NCI-H446 (cell line): Measurements from ENCODE around the gene TNFRSF18.

ENCODE experiments used
- DNase-seq, 2 experiments: peaks; one replicate each; lab custom pipeline; 2025; lab: John Stamatoyannopoulos, UW

TNFRSF18 gene

GRCh38 chr1:1240822-1241587 is 34.6 kb upstream of the TNFRSF18 start:
- no peak for DNase-seq

DNA sequence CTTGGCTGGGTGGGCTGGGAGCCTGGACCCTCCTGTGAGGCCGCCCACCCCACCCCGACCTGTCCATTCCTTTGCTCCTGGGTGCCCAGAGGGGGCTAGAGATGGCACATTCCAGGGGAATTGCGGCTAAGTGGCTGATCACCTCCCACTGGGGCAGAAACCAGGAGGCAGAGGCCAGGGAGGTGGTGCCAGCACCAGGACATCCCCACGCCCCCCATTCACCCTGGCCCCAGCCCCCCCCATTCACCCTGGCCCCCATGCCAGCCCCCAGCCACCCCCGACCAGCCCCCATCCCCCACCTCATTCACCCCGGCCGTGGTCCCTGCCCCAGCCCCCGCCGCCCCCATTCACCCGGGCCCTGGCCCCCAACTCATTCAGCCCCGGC is 33.9 kb upstream of the TNFRSF18 start:
- DNase-seq = no peak

- no peak for DNase-seq
These were observed 33.4 kb upstream of the TNFRSF18 start for GRCh38 chr1:1239614-1240347.

DNA sequence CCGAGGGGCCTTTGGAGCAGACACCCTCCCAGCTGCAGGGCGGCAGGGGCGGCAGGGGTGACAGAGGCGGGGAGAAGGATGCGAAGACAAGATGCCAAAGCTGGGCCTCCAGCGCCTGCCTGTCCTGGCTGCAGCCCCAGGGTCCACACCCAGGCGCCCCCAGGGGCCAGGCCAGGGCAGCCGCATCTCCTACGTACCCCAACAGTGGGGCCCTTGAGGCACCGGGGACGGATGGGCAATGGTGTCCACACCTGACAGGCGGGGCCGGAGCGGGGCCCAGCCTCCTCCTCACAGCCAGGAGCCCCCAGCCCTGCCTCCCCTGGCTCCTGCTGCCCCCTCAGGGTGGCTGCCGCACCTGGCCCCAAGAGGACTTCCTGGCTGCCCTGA is 32.8 kb upstream of the TNFRSF18 start:
- no peak for DNase-seq

- DNase-seq = no peak
These were observed 32.3 kb upstream of the TNFRSF18 start for GRCh38 chr1:1238702-1239178.

DNA sequence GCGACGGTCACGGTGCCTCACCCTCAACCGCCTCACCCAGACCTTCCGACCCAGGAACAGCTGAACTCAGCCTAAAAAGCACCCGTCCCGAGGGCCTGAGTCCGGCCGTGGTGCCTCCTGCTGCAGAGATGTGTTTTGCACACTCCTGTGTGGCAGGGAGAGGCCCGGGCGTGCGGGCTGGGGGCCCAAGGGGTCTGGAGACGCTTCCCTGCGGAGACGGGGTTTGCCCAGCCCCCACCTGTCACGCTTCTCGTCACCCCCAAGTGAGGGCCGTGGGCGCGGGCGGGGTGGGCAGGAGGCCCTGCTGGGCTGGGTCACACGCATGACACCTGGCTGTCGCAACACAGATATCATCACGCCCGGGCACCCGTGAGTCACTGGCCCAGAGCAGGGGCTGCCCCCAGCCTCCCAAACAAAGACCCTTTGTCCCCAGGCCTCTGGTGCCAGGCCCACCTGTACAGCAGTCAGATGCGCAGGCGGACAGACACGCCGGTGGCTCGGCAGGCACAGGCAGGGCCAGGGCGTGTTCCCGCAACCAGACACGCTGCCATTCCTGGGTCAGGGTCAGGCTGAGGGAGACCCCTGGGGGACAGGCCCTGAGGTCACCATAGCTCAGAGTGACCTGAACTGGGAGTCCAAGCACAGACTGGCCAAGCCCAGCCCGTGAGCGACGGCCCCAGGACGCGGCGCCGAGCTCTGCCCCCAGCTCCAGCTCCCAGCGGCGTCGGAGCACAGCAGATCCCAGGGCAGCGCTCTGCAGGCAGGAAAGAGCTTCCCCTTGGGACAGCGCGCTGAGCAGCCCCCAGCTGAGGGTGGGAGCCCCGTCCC is 31.7 kb upstream of the TNFRSF18 start:
- DNase-seq = no peak

DNA sequence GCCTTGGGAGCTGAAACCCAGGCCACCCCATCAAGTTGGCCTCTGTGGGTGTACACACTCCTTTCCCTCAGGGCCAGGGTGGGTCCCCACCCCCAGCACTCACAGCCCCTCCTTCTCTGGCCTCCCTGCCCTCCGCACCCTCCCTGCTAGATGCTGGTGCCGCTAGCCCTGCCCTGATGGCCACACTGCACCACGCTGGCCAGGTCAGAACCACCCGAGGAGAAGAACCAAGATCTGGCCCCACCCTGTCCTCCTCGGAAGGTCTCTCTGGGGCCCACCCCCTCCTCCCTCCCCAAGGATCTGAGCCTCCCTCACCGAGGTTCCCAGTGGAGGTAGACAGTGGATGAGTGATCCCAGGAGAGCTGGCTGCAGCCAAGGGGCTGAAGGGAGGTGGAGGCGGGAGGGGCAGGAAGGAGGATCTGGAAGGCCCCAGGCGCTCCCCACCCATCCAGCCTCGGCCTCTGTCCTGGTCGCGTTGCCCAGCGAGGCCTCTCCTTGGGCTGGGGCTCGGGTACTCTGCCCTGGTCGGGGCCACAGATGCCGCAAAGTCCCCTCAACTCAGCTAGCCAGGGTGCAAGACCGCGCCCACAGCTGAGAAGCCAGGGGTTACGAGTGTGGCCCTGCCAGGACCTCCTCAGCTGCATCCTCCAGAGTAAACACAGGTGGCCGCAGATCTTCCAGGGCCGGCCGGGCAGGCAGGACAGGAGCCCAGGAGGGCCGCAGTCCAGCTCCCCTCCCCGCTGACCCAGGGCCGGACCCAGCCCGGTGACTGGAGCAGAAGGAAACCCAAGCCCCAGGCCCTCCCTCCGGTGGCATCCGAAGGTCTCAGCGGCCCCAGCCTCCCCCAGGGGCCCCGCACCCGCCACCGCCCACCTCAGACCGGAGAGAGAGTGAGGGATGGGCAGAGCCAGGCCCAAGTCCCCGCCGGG is 30.8 kb upstream of the TNFRSF18 start:
- no peak for DNase-seq

DNA sequence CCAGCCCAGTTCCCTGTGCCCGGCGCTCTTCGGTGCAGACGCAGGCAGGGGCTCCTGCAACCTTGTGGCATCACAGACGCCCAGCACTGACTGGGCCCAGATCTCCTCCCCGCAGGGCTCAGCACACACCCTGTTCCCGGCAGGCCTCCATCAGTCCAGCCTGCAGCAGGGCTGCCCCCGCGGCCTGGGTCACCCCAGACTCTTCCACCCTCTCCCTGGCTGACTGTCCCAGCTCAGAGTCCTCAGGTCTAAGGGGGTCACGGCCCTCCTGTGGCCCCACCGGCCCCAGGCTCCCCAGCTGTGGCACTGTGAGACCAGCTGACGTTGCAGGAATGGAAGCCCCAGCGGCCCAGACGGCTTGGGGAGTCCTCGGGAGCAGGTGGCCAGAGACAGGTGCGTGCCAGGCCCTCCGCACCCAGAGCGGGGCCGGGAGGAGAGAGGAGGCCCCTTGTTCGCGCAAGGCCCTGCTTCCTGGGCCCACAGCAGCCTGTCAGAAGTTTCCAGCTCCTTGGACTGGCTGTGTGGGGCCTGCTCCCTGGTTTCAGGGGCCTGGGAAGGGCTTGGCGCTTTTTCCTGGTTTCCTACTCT is 29.9 kb upstream of the TNFRSF18 start:
- no peak for DNase-seq

- no peak for DNase-seq
These were observed 28.8 kb upstream of the TNFRSF18 start for GRCh38 chr1:1235016-1235744.

GRCh38 chr1:1234180-1234808 is 27.9 kb upstream of the TNFRSF18 start:
- DNase-seq = no peak

- no peak for DNase-seq
These were observed 27.1 kb upstream of the TNFRSF18 start for GRCh38 chr1:1233567-1233892.

- DNase-seq = no peak
These were observed 26.6 kb upstream of the TNFRSF18 start for GRCh38 chr1:1232796-1233566.

GRCh38 chr1:1232208-1232795 is 25.9 kb upstream of the TNFRSF18 start, which contains the start of gene B3GALT6:
B3GALT6 (plus strand) TSS chr1:1232237; CDS start chr1:1232279, 42 bp downstream.
- no peak for DNase-seq

DNA sequence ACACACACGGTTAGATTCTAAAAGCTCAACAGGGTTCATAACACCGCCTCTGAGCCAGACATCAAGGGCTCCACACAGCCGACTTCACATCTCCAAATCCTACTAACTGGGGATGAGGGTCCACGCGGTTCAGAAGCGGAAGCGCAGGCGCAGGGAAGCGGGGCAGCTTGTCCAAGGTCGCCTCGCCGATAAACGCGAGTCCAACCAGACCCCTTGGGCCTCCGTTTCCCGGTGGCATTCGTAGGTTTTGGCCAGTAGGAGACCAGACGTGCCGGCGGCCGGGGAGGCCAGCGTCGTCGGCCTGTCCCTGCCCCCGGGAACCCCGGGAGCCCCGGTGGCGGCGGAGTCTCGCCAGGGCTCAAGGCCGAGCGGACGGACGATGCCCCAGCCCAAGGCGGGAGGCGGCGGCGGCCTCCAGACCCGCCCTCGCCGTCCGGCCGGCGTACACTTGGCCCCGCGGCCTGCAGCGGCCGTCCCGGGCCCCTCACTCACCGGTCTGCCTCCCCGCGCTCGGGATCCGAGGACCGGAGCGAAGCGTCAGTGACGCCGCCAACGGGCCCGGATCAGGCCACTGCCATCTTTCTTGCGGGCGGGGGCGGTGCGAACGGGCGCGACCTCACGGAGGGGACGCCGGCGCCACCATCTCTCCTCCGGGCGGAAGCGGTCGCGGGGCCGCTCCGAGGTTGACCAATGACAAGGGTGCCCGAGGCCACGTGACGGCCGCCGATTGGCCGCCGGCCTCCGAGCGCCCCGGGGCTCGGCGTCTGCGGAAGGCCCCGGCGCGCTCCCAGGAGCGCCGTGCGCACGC is 25.2 kb upstream of the TNFRSF18 start, which contains the start of gene SDF4:
SDF4 (minus strand) TSS at position 602 of the 808 bp plus-strand sequence. CDS start 3,229 bp downstream, outside the sequence.
- DNase-seq = peak; percentile 95 to 99

DNA sequence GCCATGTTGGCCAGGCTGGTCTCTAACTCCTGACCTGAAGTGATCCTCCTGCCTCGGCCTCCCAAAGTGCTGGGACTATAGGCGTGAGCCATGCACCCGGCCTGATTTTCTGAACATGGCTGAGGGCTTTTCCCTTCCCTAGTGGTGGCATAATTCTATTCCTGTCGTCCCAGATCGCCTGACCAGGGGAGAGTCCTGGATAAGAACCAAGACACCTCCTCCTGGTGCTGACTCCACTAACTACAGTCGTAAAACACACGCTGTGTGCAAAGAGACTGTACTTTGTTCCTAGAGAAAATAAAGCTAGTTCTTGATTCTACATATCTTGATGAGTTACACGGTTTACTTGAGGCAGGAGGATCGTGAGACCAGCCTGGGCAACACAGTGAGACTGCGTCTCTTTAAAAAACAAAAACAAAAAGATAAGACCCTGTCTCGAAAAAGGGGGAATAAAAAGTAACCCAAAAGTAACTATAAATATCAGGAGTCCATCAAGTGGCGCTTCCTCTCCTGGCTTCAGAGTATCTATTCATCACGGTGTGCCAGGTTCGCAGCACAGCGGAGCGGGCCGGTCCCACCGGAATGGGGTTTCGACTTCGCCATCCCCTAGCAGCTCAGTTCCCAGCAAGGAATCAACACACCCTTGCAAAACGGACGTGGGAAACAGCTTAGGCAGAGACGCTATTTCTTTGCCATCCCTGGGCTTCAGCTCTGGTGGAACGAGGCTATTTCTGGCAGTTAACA is 24.4 kb upstream of the TNFRSF18 start:
- peak in 1 of 2 experiments; percentile 38 for DNase-seq

DNA sequence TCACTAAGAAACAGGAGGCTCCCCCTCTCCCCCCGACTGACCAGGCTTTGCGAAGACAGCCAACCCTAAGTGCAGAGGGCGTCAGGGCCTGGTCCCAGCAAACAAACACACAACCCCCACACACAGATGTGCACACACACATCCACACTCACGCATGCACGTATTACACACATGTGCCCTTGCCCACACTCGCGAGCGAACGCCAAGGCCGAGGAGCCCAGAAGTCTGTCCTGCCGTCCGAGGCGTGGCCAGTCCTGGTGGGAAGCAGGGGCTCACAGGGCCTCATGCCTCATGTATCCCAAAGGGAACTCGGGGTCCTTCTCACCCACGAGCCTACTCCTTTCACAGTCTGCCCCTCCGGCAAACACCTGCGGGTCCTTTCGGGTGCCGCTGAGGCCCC is 23.4 kb upstream of the TNFRSF18 start:
- DNase-seq = no peak
